Activated T-cell treated with anti-CD3 and anti-CD28 coated beads, Interleukin-2, amount 50 U/mL, for 72 hours (primary cell): ENCODE data around the gene PDGFD. TPM values are rescaled to one million over a fixed set of nuclear protein-coding genes. Genes with fewer than 3 reads are reported as not detected.
A peak's percentile ranks its signal among the peaks of the same experiment; 100 is the strongest.

Experiments used
- ATAC-seq, 2 donors: fragments of 150-1000 bp; cut with Tn5 transposase; replicated peaks in 1 of 2; 2 replicates each; pipeline ENCODE4 v1.10.0; 2021; ENCODE audit warnings: moderate library complexity in 2 of 2, mild to moderate bottlenecking in 1 of 2
- DNase-seq, 2 donors: peaks; one replicate each; pipeline ENCODE4 v3.0.0; 2021 to 2022; ENCODE audit warnings: mixed read lengths in 1 of 2
- H3K27ac Mint-ChIP-seq: one replicate; pipeline ENCODE4 v1.8.0; 2022; ENCODE audit warnings: mild to moderate bottlenecking, moderate library complexity, mixed read lengths
- H3K27me3 Mint-ChIP-seq: one replicate; pipeline ENCODE4 v1.8.0; 2022; ENCODE audit warnings: low read depth, mixed read lengths
- H3K36me3 Mint-ChIP-seq, 2 donors: one replicate each; pipeline ENCODE4 v1.8.0; 2022; ENCODE audit warnings: mixed read lengths in 2 of 2, mild to moderate bottlenecking in 1 of 2; ENCODE audit not compliant: insufficient read depth in 2 of 2
- H3K4me1 Mint-ChIP-seq: one replicate; pipeline ENCODE4 v1.8.0; 2022; ENCODE audit warnings: low read depth, mixed read lengths
- H3K4me3 Mint-ChIP-seq, 2 donors: one replicate each; pipeline ENCODE4 v1.8.0; 2022; ENCODE audit warnings: mild to moderate bottlenecking in 2 of 2, mixed read lengths in 2 of 2, moderate library complexity in 2 of 2
- H3K9me3 Mint-ChIP-seq, 2 donors: one replicate each; pipeline ENCODE4 v1.8.0; 2022; ENCODE audit warnings: mixed read lengths in 2 of 2
- total RNA-seq, 2 donors: library from RNA; stranded (reverse); gene quantifications; one replicate each; pipeline ENCODE4 v1.2.3, GENCODE V29; 2022

PDGFD gene
- total RNA-seq, 2 donors from 2014 or later = 0.05 TPM; not detected in 1

DNA sequence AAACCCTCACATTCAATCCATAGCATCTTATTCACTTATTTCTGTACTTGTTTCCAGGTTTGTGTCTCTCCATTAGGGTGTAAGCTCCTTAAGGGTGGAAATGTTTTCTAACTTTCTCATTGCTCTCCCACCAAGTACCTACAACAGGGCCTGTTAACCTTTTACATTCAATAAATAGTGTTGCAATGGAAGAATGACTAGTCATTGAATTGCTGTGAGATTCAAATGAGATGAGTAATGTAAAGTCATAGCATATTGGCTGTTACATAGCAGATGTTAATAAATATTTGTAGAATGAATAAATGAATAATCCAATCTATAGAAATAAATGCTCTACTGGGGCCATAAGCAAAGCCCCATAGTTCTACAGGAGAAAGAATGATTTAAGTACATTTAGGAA, 202.9 kb downstream of the PDGFD start:
- H3K27ac Mint-ChIP-seq = no peak overlapping the region
- no peaks in the 10 kb centered on the region for H3K27me3 Mint-ChIP-seq
- no peak overlapping the region for H3K4me3 Mint-ChIP-seq
- no peak for DNase-seq
- ATAC-seq = no peak
- H3K36me3 Mint-ChIP-seq = no peaks in the 10 kb centered on the region
- peaks cover 0 to 2% of the 10 kb centered on the region in 2 donors for H3K9me3 Mint-ChIP-seq
- no peaks in the 10 kb centered on the region for H3K4me1 Mint-ChIP-seq

DNA sequence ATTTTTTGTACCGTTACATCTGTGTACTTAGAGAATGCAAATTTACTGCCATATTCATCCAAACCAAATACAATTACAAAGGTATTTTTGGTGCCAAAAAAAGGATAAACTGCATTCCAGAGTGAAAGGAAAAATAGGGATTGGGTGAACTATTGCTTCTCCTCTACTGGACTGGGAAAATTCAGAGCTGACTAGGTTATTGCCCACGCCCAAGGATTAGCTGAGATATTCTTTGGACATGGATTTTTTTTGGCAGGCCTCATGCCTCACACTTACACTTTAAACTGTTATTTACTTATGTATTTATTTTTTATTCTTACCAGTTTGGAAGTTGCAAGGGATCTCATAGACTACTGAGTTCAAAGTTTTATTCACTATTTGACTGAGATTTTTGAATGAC, 203.8 kb downstream of the PDGFD start:
- Mint-ChIP-seq H3K27me3 (no peaks in the 10 kb centered on the region), H3K4me3 (no peak overlapping the region), H3K4me1 (no peaks in the 10 kb centered on the region), H3K27ac (no peak overlapping the region), H3K9me3 (peaks cover 0 to 2% of the 10 kb centered on the region in 2 donors), H3K36me3 (no peaks in the 10 kb centered on the region)
- ATAC-seq (no peak), DNase-seq (no peak)

DNA sequence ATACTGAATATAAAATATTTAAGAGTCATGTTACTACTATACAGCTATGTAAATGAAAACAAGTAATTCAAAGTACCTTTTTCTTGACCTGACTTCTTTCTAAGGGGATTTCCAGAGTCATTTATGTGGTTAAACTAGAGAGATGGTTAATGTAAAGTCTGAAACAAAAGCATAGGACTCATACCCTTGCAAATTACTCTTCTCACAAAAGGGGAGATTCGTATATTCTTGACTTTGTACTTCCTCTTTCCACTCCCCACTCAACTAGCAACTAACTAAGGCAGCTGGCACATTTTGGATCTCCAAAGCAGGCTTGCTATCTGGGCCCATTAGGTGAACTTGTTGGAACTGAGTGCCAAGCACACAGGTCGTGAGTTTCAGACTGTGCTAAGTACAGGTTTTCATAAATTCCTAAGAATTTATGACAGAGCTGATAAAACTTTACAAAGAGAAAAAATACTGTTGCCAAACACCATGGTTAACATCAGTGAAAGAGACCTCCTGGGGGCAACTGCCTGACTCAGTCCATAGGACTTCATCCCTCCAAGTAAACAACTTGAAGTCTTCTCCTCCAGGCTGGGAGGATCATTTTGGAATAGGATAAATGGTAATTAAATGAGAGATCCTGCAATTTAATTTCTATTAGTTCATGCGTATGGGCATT, 204.5 kb downstream of the PDGFD start:
- peak overlapping the region; percentile 73 for H3K27ac Mint-ChIP-seq
- peaks cover 0 to 2% of the 10 kb centered on the region in 2 donors for H3K9me3 Mint-ChIP-seq
- H3K36me3 Mint-ChIP-seq = no peaks in the 10 kb centered on the region
- H3K27me3 Mint-ChIP-seq = no peaks in the 10 kb centered on the region
- ATAC-seq = peak; percentile 43 to 63
- H3K4me1 Mint-ChIP-seq = no peaks in the 10 kb centered on the region
- no peak for DNase-seq
- peak overlapping the region in 1 of 2 donors; percentile 0 for H3K4me3 Mint-ChIP-seq

DNA sequence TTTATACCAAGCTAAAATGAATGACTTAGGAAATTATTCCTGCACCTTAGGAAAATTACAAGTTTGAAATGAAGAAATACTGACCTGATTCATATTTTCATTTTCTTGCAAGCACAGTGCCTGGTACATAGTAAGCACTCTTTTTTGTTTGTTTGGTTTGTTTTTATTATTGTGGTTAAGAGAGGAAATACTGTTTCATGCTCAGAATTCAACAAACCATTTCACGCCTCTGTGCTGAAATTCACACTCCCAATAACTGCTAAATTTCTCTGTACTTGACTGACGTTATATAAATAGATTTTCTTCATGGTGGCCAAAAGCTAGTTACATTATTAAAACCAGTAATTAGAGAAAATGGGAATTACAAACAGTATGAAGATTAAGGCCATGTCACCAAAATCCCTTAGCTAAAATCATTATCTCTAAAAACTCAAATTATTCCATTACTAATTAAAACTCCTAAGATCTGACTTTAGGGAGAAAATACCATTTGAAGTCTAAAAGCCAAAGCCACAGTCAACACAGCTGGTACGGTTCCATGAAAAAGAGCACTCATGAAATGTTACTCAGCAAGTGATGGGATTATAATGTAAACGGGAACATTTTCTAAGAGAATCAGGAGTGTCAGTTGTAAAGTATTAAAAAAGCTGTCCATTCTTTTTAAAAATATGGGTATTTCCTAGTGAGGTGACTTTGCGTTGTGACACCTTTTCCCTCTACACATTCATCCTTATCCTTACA, 205.3 kb downstream of the PDGFD start:
- no peaks in the 10 kb centered on the region for H3K27me3 Mint-ChIP-seq
- no peak for DNase-seq
- H3K36me3 Mint-ChIP-seq = no peaks in the 10 kb centered on the region
- H3K4me1 Mint-ChIP-seq = no peaks in the 10 kb centered on the region
- H3K4me3 Mint-ChIP-seq = peak overlapping the region in 1 of 2 donors; percentile 0
- ATAC-seq = no peak
- H3K27ac Mint-ChIP-seq = peak overlapping the region; percentile 73
- peaks cover 0 to 2% of the 10 kb centered on the region in 2 donors for H3K9me3 Mint-ChIP-seq

DNA sequence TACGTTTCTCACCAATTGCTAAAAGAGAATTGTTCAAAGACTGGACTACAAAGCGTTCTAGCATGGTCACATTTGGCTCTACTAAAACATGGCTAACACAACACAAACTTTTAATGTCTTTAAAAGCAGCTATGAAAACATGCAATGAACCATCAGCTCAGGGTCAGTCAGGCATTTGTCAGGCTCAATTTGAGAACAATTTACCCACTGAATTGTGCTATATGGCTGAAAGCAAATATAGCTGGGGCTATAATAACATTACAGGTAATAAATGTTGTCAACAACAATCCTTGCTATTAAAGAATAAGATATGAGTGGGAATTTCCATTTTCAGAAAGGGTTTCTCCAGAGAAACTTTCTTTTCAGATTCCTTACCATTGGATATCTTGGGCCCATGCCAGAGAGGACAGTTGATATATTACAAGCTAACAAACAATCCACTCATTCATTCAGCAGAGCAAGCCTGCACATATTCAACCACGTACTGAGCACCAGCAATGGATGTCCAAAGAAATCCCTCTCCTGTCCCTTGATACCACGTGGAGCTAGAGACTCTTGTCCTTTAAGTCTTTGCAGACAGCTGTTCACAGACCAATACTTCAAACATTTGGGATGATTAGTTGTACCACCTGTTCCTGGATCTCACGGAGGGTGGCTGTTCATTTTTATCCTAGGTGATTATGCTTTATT, 210.0 kb downstream of the PDGFD start:
- DNase-seq (no peak), ATAC-seq (no peak)
- H3K36me3 Mint-ChIP-seq = no peaks in the 10 kb centered on the region
- peaks cover 0 to 2% of the 10 kb centered on the region in 2 donors for H3K9me3 Mint-ChIP-seq
- H3K4me3 Mint-ChIP-seq = no peak overlapping the region
- no peak overlapping the region for H3K27ac Mint-ChIP-seq
- H3K4me1 Mint-ChIP-seq = no peaks in the 10 kb centered on the region
- no peaks in the 10 kb centered on the region for H3K27me3 Mint-ChIP-seq

DNA sequence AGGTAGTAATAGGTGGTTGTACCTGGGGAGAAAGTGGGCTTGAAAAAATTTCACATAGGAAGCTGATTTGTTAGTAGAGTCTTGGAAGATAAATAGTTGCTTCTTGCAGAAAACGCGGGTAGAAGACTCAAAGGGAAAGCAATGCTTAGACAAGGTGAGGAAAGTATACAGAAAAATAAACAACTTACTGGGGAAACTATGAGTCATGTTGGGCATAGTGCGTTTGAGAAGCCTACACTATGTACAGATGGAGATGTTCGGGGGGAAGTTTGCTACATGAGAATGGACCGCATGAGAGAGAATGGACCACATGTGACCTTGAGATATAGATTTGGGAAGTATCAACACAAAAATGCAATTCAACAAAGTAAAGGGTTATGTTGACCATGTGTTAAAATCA, 214.2 kb downstream of the PDGFD start:
- no peaks in the 10 kb centered on the region for H3K36me3 Mint-ChIP-seq
- H3K9me3 Mint-ChIP-seq = peaks cover 0 to 2% of the 10 kb centered on the region in 2 donors

DNA sequence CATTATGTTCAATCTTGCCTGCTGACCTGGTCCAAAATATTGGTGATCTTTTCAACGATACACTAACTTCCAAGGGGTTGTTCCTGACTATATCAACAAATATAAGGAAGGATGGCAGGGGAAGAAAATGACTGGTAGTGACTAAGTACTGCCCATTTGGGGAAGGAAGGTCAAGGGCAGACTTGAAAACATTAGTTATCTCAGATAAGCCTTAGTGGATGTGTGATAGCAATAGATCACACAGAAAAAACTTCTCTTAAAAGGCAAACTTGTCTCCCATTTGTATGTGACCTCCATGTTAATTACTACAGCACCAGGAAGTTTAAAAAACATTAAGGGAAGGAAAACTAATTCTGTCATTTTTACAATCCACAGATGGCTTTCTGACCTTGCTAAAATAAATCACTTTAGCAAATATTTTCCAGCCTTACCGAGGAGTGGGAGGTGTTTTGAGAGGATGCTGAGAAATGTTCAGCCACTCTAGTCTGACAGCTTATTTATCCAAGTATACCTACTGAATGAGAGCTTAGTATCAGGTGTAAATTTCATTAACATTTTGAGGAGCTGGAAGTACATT, 215.7 kb downstream of the PDGFD start:
- no peak overlapping the region for H3K4me3 Mint-ChIP-seq
- DNase-seq = no peak
- no peak overlapping the region for H3K27ac Mint-ChIP-seq
- no peaks in the 10 kb centered on the region for H3K27me3 Mint-ChIP-seq
- no peaks in the 10 kb centered on the region for H3K4me1 Mint-ChIP-seq
- peaks cover 0 to 2% of the 10 kb centered on the region in 2 donors for H3K9me3 Mint-ChIP-seq
- ATAC-seq = no peak
- no peaks in the 10 kb centered on the region for H3K36me3 Mint-ChIP-seq

More for the DNA sequence above, 214.2 kb downstream of the PDGFD start:
- ATAC-seq = no peak
- Mint-ChIP-seq H3K27me3 (no peaks in the 10 kb centered on the region), H3K4me3 (no peak overlapping the region), H3K4me1 (no peaks in the 10 kb centered on the region), H3K27ac (no peak overlapping the region)
- DNase-seq = no peak

DNA sequence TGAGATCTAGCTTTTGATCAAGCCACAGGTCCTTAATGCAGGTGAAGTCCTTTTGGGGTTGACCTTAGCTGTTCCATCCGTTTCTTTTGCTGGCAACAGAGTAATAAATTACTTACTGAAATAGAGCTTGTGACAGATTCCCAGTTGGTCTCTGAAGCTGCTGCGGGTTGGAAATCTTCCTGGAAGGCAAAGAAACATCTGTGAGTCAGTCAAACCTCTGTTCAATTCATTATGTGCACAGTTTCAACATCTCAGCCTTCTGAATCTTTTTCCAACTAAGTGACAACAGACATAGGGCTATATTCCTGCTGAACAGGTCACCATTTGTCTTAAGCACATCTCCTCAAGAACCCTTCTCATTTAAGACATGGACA, 216.4 kb downstream of the PDGFD start:
- Mint-ChIP-seq H3K9me3 (peaks cover 0 to 2% of the 10 kb centered on the region in 2 donors), H3K36me3 (no peaks in the 10 kb centered on the region), H3K27me3 (no peaks in the 10 kb centered on the region), H3K4me1 (no peaks in the 10 kb centered on the region), H3K27ac (no peak overlapping the region), H3K4me3 (no peak overlapping the region)
- ATAC-seq = no peak
- no peak for DNase-seq

DNA sequence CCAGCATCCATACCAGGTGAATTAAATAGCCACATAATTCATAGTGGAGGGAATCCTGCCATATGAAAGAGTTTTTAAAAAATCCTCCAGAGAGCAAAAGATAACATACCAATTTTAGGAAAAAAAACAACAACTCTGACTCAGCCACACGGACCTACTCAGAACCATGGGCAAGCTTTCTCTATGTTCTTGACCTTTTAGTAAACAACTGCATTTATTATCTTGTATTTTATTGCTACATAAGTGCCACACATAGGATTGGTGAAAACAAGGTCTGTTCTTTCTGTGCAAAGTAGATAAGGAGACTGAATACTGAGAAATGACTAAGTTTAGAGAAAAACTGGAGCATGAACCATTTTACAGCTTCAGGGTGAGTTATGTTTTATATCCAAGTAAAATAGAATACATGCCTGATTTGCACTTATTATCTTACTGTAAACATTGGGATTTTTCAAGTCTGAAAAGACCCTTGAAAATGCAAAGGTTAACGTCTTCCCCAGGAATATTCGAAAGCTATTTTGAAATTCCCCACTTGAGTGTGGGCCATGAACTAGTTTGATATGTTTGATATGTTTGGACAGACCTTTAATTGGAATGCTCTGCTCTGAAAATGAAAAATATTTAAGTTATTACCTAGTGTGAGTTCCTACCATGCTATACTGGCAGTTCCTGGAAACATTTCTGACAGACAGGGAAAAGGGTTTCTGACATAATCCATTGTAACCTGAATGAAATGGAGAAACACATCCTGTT, 217.0 kb downstream of the PDGFD start:
- Mint-ChIP-seq H3K4me1 (no peaks in the 10 kb centered on the region), H3K27ac (no peak overlapping the region), H3K36me3 (no peaks in the 10 kb centered on the region), H3K27me3 (no peaks in the 10 kb centered on the region), H3K9me3 (peaks cover 0 to 2% of the 10 kb centered on the region in 2 donors), H3K4me3 (no peak overlapping the region)
- ATAC-seq (no peak), DNase-seq (no peak)

DNA sequence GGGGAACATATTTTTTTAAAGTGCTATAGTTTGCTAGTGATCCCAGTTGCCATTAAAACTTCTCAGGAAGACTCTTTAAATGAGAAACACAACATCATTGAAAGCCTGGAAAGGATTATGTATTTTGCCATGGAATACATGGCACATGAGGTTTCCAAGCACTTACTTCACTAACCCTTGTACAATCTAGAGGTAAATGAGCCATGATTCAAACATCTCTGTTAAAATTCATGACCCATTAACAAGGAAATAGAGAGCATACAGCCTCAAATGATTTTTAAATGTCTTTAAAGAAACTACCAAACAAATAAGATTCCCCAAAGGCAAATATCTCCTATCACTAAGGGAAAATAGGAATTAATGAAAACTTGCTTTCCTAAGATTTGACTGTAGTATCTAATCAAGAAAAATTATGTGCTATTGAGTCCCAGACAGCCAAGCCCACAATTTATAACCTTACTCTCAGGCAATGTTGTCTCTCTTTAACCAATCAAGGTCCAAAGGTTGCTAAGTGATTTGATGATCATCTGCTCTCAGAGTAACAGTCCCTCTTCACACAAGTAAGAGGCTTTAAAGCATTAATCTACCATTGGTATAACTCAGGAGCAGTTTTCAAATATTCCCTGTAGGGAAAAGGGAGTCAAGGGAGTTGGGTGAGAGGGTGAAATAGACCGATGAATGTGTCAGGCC, 219.6 kb downstream of the PDGFD start:
- no peaks in the 10 kb centered on the region for H3K4me1 Mint-ChIP-seq
- no peaks in the 10 kb centered on the region for H3K36me3 Mint-ChIP-seq
- no peak for DNase-seq
- no peak overlapping the region for H3K27ac Mint-ChIP-seq
- H3K9me3 Mint-ChIP-seq = peaks cover 0 to 1% of the 10 kb centered on the region in 2 donors
- ATAC-seq = no peak
- H3K27me3 Mint-ChIP-seq = no peaks in the 10 kb centered on the region
- H3K4me3 Mint-ChIP-seq = no peak overlapping the region

DNA sequence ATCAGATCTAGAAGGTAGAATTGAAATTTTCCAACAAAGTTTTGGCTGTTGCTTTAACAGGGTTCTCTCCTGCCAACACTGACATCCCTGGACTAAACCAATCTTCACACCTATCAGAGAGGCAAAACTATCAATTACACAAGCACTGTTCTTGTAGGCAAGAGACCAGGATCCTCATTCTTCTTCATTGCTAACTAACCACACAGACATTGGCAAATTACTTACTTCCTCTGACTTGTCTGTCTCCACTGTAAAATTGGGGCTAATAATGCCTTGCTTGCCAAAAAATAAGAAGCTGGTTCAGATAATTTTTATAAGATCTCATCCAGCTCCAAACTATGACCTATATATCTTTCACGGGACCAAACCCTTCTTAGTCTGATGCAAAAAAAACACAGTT, 221.3 kb downstream of the PDGFD start:
- no peak for ATAC-seq
- H3K4me1 Mint-ChIP-seq = no peaks in the 10 kb centered on the region
- H3K4me3 Mint-ChIP-seq = no peak overlapping the region
- H3K36me3 Mint-ChIP-seq = no peaks in the 10 kb centered on the region
- peaks cover 0 to 3% of the 10 kb centered on the region in 2 donors for H3K9me3 Mint-ChIP-seq
- DNase-seq = no peak
- H3K27me3 Mint-ChIP-seq = no peaks in the 10 kb centered on the region
- H3K27ac Mint-ChIP-seq = no peak overlapping the region

DNA sequence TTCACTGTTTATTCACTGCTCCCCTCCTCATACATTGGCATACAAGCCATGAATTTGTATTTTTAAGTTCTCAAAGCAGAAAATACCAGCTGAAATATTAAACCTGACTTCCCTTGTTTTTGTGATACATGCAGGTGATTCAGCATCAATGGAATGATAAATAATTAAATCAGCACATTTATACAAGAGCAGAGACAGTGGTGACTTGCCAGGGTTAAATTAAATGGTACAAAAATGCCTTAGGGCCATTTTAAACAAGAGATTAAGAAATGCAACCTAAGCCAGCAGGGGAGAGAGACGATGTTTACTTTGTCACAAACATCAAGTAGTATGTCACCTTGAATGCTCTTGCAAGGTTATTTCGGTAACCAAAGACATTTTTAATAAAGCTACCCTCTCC, 223.4 kb downstream of the PDGFD start:
- ATAC-seq = no peak

More for the DNA sequence above, 223.4 kb downstream of the PDGFD start:
- H3K27me3 Mint-ChIP-seq = no peaks in the 10 kb centered on the region
- H3K4me3 Mint-ChIP-seq = no peak overlapping the region
- DNase-seq = no peak
- H3K27ac Mint-ChIP-seq = peak overlapping the region; percentile 44
- H3K36me3 Mint-ChIP-seq = no peaks in the 10 kb centered on the region
- H3K4me1 Mint-ChIP-seq = no peaks in the 10 kb centered on the region
- peaks cover 0 to 3% of the 10 kb centered on the region in 2 donors for H3K9me3 Mint-ChIP-seq
